BLaER1 treated with 17β-estradiol and CSF1 and Interleukin-3, amounts not matched to agents 10 nM and 100 nM (cell line): ENCODE data around the gene TPCN2.
A peak's percentile ranks its signal among the peaks of the same experiment; 100 is the strongest.

Source experiments
- H3K27ac ChIP-seq, 11 experiments: shearing (Covaris generic); formaldehyde crosslinking; 2 replicates each; pipeline ENCODE4 v1.8.1; 2022
- H3K27me3 ChIP-seq, 11 experiments: shearing (Covaris generic); formaldehyde crosslinking; 2 replicates each; pipeline ENCODE4 v1.8.1; 2022
- H3K36me3 ChIP-seq, 11 experiments: shearing (Covaris generic); formaldehyde crosslinking; 2 replicates each; pipeline ENCODE4 v1.8.1; 2022
- H3K4me1 ChIP-seq, 10 experiments: shearing (Covaris generic); formaldehyde crosslinking; 2 replicates each; pipeline ENCODE4 v1.8.1; 2022
- H3K4me2 ChIP-seq, 11 experiments: shearing (Covaris generic); formaldehyde crosslinking; 2 replicates each; pipeline ENCODE4 v1.8.1; 2022
- H3K4me3 ChIP-seq, 10 experiments: shearing (Covaris generic); formaldehyde crosslinking; 2 replicates each; pipeline ENCODE4 v1.8.1; 2022
- H3K9ac ChIP-seq, 11 experiments: shearing (Covaris generic); formaldehyde crosslinking; 2 replicates each; pipeline ENCODE4 v1.8.1; 2022
- H3K9me3 ChIP-seq, 11 experiments: shearing (Covaris generic); formaldehyde crosslinking; replicated peaks in 1 of 11; 2 replicates each; pipeline ENCODE4 v1.8.1; 2022
- H4K20me1 ChIP-seq, 11 experiments: shearing (Covaris generic); formaldehyde crosslinking; 2 replicates each; pipeline ENCODE4 v1.8.1; 2022
- Cebpa-rat ChIP-seq, 11 experiments: shearing (Covaris generic); IDR thresholded peaks; 2 replicates each; pipeline ENCODE4 v1.8.1; 2022

TPCN2 gene

DNA sequence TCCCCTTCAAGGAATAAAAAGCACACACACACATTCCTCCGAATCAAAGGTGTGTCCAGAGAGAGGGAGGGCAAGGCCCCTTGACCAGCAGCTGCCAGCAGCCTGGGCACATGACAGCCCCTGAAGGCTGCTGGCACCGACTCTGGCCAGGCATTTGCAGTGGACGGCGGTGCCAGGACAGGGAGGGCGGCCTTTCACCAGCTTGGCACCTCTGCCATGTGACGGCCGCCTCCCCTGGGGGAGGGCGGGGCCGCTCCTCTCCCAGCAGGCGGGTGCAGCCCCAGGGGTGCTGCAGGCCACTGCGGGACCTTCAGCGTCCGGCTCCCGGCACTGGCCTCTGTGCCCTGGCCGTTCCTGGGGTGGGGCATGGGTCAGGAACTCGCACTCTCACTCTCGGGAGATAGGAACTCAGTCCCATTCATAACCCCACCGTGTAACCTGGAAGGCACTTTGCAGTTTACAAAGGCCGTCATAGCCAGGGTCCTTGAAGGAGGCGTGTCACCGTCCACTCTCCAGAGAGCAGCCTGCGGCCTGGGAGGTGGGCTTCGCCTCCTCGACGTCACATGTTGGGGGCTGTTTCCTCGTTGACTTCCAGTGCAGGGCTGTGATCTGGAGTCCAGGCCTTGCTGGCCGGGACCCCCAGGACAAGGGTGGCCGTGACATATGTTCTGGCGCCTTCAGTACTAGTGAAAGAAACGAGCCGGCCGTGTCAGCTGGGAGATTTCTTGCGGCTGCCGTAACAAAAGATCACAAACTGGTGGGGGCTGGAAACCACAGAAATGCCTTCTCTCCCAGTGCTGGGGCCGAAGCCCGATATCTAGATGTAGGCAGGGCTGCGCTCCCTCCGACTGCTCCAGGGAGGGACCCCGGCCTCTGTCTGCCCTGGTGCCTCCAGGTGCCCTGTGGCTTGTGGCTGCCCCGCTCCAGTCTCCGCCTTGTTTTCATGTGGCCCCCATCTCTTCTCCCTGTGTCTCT is 67.1 kb downstream of the TPCN2 start:
- H3K4me3 ChIP-seq = no peak overlapping the region
- TF ChIP-seq Cebpa-rat (IDR thresholded peaks at IDR 0.05) = no peak
- peaks cover 0 to 5% (median 0%) of the 10 kb centered on the region in 11 experiments; a peak in 1 of 22 replicates for H3K36me3 ChIP-seq
- no peak overlapping the region for H3K9ac ChIP-seq
- H3K27me3 ChIP-seq = no peaks in the 10 kb centered on the region
- H3K27ac ChIP-seq = no peak overlapping the region
- peaks cover 0 to 6% (median 2%) of the 10 kb centered on the region in 10 experiments; a peak in 11 of 20 replicates for H3K4me1 ChIP-seq
- H4K20me1 ChIP-seq = peaks cover 0 to 25% (median 0%) of the 10 kb centered on the region in 11 experiments; a peak in 5 of 22 replicates
- H3K4me2 ChIP-seq = no peak overlapping the region
- peaks cover 0 to 12% (median 8%) of the 10 kb centered on the region in 11 experiments; a peak in 12 of 22 replicates for H3K9me3 ChIP-seq

DNA sequence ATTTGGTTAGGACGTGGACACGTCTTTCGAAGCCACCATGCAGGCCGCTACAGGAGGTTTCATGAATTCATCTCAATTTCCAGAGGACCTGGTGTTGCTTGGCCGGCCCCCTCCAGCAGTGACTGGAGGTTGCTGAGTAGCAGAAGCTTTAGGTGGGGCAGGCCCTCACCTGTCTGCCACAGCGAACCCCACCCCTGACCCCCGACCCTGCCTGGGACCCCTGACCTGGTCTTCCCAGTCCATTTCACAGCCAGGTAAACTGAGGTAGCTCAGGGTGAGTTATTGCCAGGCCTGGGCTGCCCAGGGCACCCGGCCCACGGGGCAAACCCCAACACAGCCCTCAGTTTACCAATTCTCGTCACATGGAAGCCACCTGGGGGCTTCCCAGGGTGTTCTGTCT is 67.9 kb downstream of the TPCN2 start:
- H4K20me1 ChIP-seq = peaks cover 0 to 31% (median 4%) of the 10 kb centered on the region in 11 experiments; a peak in 7 of 22 replicates
- H3K36me3 ChIP-seq = peaks cover 0 to 5% (median 0%) of the 10 kb centered on the region in 11 experiments; a peak in 1 of 22 replicates
- H3K9me3 ChIP-seq = peaks cover 0 to 12% (median 8%) of the 10 kb centered on the region in 11 experiments; a peak in 12 of 22 replicates
- no peak overlapping the region for H3K4me3 ChIP-seq
- H3K9ac ChIP-seq = no peak overlapping the region
- H3K4me1 ChIP-seq = peaks cover 4 to 14% (median 10%) of the 10 kb centered on the region in 10 experiments; a peak in 18 of 20 replicates
- no peak overlapping the region for H3K4me2 ChIP-seq
- no peak overlapping the region for H3K27ac ChIP-seq
- no peaks in the 10 kb centered on the region for H3K27me3 ChIP-seq
- TF ChIP-seq Cebpa-rat (IDR thresholded peaks at IDR 0.05) = no peak

DNA sequence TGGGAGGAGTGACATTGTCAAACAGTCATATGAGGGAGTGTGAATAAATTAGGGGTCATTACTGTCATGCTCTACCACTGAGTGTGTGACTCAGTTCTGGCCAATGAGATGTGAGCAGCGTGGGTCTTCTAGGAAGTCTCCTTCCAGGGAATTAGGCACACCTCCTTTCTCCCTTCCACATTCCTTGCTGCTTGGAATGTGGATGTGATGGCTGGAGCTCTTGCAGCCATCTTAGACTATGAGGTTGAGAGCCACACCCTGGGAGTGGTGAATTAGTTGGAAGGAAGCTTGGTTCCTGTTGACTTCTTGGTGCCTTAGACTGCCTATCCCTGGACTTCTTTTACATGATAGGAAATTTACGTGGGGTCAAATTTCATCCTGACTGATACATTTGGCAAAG is 70.5 kb downstream of the TPCN2 start:
- Histone ChIP-seq H3K9me3 (peaks cover 0 to 12% (median 8%) of the 10 kb centered on the region in 11 experiments; a peak in 12 of 22 replicates), H3K4me2 (no peak overlapping the region), H3K36me3 (peaks cover 0 to 5% (median 0%) of the 10 kb centered on the region in 11 experiments; a peak in 1 of 22 replicates), H3K27ac (no peak overlapping the region), H3K27me3 (no peaks in the 10 kb centered on the region), H3K4me1 (peaks cover 29 to 39% (median 35%) of the 10 kb centered on the region in 10 experiments), H3K9ac (no peak overlapping the region), H4K20me1 (peaks cover 0 to 26% (median 6%) of the 10 kb centered on the region in 11 experiments; a peak in 7 of 22 replicates), H3K4me3 (no peak overlapping the region)
- no peak for TF ChIP-seq Cebpa-rat (IDR thresholded peaks at IDR 0.05)

DNA sequence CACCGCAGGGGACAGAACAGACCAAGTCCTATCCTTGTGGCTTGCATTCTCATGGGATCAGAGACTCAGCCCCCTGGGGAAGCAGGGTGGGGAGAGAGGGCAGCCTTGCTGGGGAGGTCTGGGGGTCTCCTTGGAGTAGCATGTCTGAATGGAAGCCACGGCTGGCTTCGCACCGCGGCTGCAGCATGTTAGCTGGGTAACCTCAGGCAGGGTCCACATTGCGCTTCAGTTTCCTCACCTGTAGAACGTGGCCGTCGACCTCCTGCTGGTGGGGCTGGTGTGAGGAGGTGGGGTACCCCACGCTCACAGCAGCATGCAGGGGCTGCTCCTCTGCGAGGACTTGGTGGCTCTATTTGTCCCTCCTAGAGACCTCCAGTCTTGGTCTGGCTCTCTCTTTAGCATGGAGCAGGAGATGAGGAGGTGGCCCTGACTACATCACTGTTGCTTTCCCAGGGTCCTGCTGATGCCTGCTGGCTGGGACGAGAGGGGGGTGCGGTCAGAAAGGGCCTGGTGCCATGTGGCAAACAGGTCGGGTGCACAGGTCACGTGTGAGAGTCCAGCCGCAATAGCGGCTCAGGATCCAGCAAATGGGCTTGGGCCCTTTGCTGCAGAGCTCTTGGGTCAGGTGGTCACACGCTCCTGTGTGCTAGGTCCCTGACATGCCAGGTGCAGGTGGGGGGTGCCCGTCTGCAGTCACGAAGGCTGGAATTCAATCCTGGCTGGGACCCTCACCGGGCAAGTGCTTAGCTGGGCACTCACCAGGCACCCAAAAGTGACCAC is 71.6 kb downstream of the TPCN2 start:
- Histone ChIP-seq H3K4me3 (no peak overlapping the region), H3K4me1 (peaks cover 30 to 40% (median 36%) of the 10 kb centered on the region in 10 experiments), H4K20me1 (peaks cover 0 to 26% (median 6%) of the 10 kb centered on the region in 11 experiments; a peak in 7 of 22 replicates), H3K4me2 (peak overlapping the region in 1 of 11 experiments; percentile 66; a peak in 2 of 22 replicates), H3K27me3 (no peaks in the 10 kb centered on the region), H3K9ac (no peak overlapping the region), H3K9me3 (peaks cover 0 to 12% (median 8%) of the 10 kb centered on the region in 11 experiments; a peak in 12 of 22 replicates), H3K36me3 (peaks cover 0 to 5% (median 0%) of the 10 kb centered on the region in 11 experiments; a peak in 1 of 22 replicates), H3K27ac (no peak overlapping the region)
- no peak for TF ChIP-seq Cebpa-rat (IDR thresholded peaks at IDR 0.05)

DNA sequence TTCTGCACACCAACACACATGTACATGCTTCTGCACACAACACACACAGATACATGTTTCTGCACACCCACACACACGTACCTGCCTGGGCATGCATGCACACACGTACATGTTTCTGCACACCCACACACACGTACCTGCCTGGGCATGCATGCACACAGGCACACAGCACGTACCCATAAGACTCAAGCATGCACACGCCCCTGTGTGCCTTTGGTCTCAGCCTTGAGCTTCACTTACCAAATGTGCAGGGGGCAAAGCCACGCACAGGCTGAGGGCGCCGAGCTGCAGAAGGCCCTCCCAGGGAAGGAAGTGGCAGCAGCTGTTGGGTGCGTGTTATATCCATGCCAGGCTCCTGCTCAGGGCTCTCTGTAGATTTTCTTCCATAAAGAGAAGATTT is 72.3 kb downstream of the TPCN2 start:
- Histone ChIP-seq H3K9ac (no peak overlapping the region), H3K27ac (no peak overlapping the region), H3K4me3 (no peak overlapping the region), H3K4me2 (peak overlapping the region in 9 of 11 experiments; percentile 49 to 82 (median 68); a peak in 19 of 22 replicates), H3K36me3 (peaks cover 0 to 5% (median 0%) of the 10 kb centered on the region in 11 experiments; a peak in 1 of 22 replicates), H4K20me1 (peaks cover 0 to 26% (median 6%) of the 10 kb centered on the region in 11 experiments; a peak in 7 of 22 replicates), H3K4me1 (peaks cover 30 to 40% (median 36%) of the 10 kb centered on the region in 10 experiments), H3K9me3 (peaks cover 0 to 12% (median 8%) of the 10 kb centered on the region in 11 experiments; a peak in 12 of 22 replicates), H3K27me3 (no peaks in the 10 kb centered on the region)
- no peak for TF ChIP-seq Cebpa-rat (IDR thresholded peaks at IDR 0.05)

DNA sequence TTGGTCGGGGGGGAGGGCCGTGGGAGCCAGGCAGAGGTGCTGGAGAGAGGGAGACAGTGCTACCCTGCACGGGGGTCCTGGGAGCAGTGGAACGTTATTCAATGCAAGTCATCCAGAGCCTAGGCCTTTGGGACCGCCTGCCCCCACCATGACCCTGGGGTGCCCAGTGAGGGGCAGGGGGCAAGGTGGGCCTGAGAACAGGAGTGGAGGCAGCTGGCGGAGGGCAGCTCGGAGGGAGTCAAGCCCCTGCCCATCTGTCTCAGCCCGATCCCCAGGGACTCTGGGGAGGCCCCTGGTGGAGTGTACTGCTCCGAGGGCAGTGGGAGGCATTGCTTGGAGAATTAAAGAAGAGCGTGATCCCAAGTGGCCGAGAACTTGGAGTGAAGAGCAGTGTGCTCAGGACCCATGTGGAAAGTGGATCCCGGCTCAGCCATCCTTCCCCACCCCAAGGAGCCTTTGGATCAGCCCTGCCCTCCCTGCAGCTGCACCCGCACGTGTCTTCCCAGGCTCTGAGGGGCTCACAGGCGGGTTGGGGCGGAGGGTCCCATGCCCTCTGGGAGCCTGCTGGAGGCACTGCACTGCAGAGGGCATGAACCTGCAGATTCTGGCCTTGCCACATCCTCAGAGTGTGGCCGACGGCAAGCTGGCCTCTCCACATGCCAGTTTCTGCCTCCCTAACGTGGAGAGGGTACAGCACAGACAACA is 73.0 kb downstream of the TPCN2 start:
- no peaks in the 10 kb centered on the region for H3K27me3 ChIP-seq
- H3K36me3 ChIP-seq = peaks cover 0 to 5% (median 0%) of the 10 kb centered on the region in 11 experiments; a peak in 1 of 22 replicates
- no peak for TF ChIP-seq Cebpa-rat (IDR thresholded peaks at IDR 0.05)
- H4K20me1 ChIP-seq = peaks cover 0 to 26% (median 6%) of the 10 kb centered on the region in 11 experiments; a peak in 7 of 22 replicates
- H3K9me3 ChIP-seq = peaks cover 0 to 12% (median 8%) of the 10 kb centered on the region in 11 experiments; a peak in 12 of 22 replicates
- no peak overlapping the region for H3K9ac ChIP-seq
- H3K4me1 ChIP-seq = peaks cover 30 to 40% (median 36%) of the 10 kb centered on the region in 10 experiments
- H3K4me3 ChIP-seq = no peak overlapping the region
- peak overlapping the region; percentile 49 to 82 (median 71); a peak in 20 of 22 replicates for H3K4me2 ChIP-seq
- H3K27ac ChIP-seq = no peak overlapping the region

DNA sequence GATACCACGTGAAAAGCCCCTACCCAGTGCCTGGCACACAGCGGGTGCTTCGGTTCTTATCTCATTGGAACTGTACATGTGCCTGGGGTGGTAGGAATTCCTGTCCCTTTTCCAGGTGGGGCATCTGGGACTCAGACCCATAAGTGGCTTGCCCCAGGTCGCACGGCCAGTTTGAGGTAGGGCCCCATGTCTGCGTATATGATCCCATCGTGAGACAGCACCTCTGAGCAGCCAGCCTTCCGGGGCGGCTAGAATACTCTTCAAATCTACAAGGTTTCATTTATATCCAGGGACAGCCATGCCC is 73.5 kb downstream of the TPCN2 start:
- H3K27me3 ChIP-seq = no peaks in the 10 kb centered on the region
- no peak for TF ChIP-seq Cebpa-rat (IDR thresholded peaks at IDR 0.05)
- H3K4me2 ChIP-seq = peak overlapping the region; percentile 55 to 82 (median 72)
- peaks cover 0 to 13% (median 8%) of the 10 kb centered on the region in 11 experiments; a peak in 12 of 22 replicates for H3K9me3 ChIP-seq
- H3K4me1 ChIP-seq = peaks cover 30 to 40% (median 36%) of the 10 kb centered on the region in 10 experiments
- no peak overlapping the region for H3K27ac ChIP-seq
- no peak overlapping the region for H3K9ac ChIP-seq
- H3K4me3 ChIP-seq = no peak overlapping the region
- H3K36me3 ChIP-seq = peaks cover 0 to 5% (median 0%) of the 10 kb centered on the region in 11 experiments; a peak in 1 of 22 replicates
- H4K20me1 ChIP-seq = peaks cover 0 to 26% (median 6%) of the 10 kb centered on the region in 11 experiments; a peak in 7 of 22 replicates
